H1 (cell line): ENCODE results near the gene NEDD8. TPM values are rescaled to one million over a fixed set of nuclear protein-coding genes. Genes with fewer than 3 reads are reported as not detected.

ENCODE experiments used
- CHD1 ChIP-seq: IDR thresholded peaks from 2 replicates; pipeline ENCODE4 v1.6.1; 2012; ENCODE audit warnings: low read depth, low read length, improper control_type of control experiment
- POLR2A ChIP-seq, 2 experiments: IDR thresholded peaks; 1 replicate in 1 of 2; 2 replicates in 1 of 2; pipeline ENCODE4 v1.6.1; 2011; ENCODE audit warnings: low read depth in 2 of 2, low read length in 2 of 2, mild to moderate bottlenecking in 2 of 2; ENCODE audit errors: control extremely low read depth in 1 of 2
- SUZ12 ChIP-seq: fragments of 200-600 bp; sonication (generic); IDR thresholded peaks from 2 replicates; pipeline ENCODE4 v1.6.1; 2012; ENCODE audit warnings: mild to moderate bottlenecking, inconsistent platforms, low read length, moderate library complexity, mixed read lengths
- polyA plus RNA-seq, 7 experiments: library from polyadenylated mRNA; depleted of rRNA in 3 of 7; stranded (reverse) in 5 of 7; unstranded in 2 of 7; fragments of >200 nt in 5 of 7; fragments of 200-250 nt in 2 of 7; gene quantifications; 1 replicate in 5 of 7; 2 replicates in 1 of 7; 4 replicates in 1 of 7; pipeline versions ENCODE4 v1.2.1 to v1.2.3, GENCODE V29; 2011 to 2013; ENCODE audit warnings: missing spikeins in 2 of 7, mixed read lengths in 2 of 7
- total RNA-seq: library from RNA; stranded (reverse); fragmentation: NEBNext Ultra II Directional; extraction: Animal tissue kit (Norgen Biotek cat#: 25700); gene quantifications from 2 replicates; pipeline ENCODE4 v1.2.1, GENCODE V29; 2021

The NEDD8 gene
- total and polyA plus RNA-seq, 2 of the 8 experiments (the other 6 are each of a cell fraction or from before 2014, with no cell fraction given), result 253 to 317 TPM

- TF ChIP-seq POLR2A (IDR thresholded peaks at IDR 0.05; ENCODE audit: control extremely low read depth in 1 of 2, low read depth in 2 of 2, low read length in 2 of 2) (peak; percentile 98), SUZ12 (no peak), CHD1 (no peak)
These were observed 19.0 kb downstream of the NEDD8 start, which contains the start of gene CHMP4A (continued) for GRCh38 chr14:24212924-24213865.
